Measurements from ENCODE around the gene HEATR3. TPM values are rescaled to one million over a fixed set of nuclear protein-coding genes. Genes with fewer than 3 reads are reported as not detected.

Gene HEATR3
- total RNA-seq, 5 donors from 2014 or later (not counting 1 experiment from before 2014, with no cell fraction given) = 17.0 to 28.4 (median 24.6) TPM

DNA sequence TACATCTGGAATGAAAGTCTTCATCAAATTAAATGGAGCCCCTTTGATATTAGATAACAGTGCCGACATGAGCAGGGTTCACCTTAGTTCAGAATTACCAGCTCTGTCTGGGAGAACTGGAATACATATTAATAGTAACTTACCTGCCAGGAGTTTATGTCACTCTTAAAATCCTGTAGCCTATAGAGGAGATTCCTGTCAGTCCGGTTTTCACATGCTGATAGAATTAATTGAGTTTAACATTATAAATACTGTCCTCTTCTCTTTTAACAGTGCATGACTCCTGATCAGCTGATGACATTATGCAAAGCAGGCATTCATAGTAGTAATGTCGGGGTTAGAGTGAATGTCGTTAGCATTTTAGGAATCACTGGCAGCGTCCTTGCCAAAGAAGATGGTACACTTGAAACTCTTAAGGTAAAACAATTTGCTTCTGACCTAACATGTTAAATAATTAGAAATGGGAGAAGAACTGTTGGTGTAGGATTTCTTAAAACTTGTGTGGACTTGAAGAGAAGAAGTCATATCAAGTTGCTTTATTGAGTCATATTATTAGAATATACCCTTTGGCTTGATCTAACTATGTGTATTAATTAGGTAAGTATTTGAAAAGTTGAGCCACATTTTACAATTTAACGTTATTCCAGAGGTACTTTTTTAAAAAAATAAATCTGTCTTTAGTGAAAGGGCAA, 34.3 kb downstream of the HEATR3 start:
- CTCF ChIA-PET = no interaction called here
- H3K4me3 ChIP-seq (ENCODE audit: control insufficient read depth in 1 of 2, extremely low read depth in 1 of 2, low read length in 1 of 2) = no peak overlapping the region
- no peaks in the 10 kb centered on the region for H3K27me3 Mint-ChIP-seq
- ATAC-seq (replicated peaks in 1 of 4) (no peak), DNase-seq (no peak)
- no peak overlapping the region for H3K27ac ChIP-seq (ENCODE audit: low read length)
- peaks cover 38% of the 10 kb centered on the region for H3K36me3 Mint-ChIP-seq
- H3K9me3 ChIP-seq = no peaks in the 10 kb centered on the region
- no peaks in the 10 kb centered on the region for H3K27me3 ChIP-seq (replicated peaks in 1 of 2; ENCODE audit: control insufficient read depth in 2 of 2, extremely low read depth in 1 of 2, insufficient read depth in 2 of 2, low read length in 1 of 2)
- POLR2A ChIA-PET = no interaction called here
- H3K27ac Mint-ChIP-seq = no peak overlapping the region
- H3K4me1 ChIP-seq (ENCODE audit: control insufficient read depth in 1 of 2, extremely low read depth in 1 of 2, insufficient read depth in 2 of 2, low read length in 2 of 2) = no peaks in the 10 kb centered on the region
- peaks cover 5 to 58% of the 10 kb centered on the region in 2 donors for H3K36me3 ChIP-seq (ENCODE audit: control insufficient read depth in 2 of 2, extremely low read depth in 1 of 2, insufficient read depth in 1 of 2, low read length in 1 of 2)
- WGBS (ENCODE audit: insufficient coverage) = 100% methylated on average over 2 of the region's 6 CpGs
- no peaks in the 10 kb centered on the region for H3K9me3 Mint-ChIP-seq
- H3K4me3 Mint-ChIP-seq = no peak overlapping the region
- H3K4me1 Mint-ChIP-seq = no peaks in the 10 kb centered on the region

DNA sequence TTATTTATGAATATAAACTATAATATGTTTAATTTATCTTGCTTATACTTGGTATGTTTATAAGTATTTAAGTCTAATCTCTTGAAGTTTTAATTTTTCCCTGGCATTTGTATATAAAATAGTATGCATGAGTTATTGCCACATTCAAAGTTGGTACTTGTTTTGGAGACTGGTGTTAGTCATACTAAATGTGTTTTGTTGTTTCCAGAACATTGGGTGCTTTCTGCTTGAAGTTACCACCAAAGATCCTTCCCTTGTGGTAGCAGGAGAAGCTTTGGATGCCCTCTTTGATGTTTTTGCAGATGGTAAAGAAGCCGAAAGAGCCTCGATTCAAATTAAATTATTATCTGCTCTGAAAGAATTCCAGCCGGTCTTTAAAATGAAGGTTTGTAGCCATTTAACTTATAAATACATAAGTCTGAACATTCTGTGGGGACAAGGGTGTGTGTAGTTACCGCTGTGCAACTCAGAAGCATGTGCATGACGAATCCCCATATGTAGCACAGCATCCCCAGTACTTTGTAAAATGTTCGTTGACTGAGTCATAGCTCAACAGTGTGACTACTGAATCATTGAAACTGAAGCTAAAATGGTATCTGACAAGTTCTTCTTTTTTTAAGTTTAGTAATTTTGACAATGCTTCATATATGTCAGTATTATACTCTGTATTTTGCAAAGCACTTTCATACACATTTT, 36.4 kb downstream of the HEATR3 start:
- ChIA-PET POLR2A (no interaction called here), CTCF (no interaction called here)
- Mint-ChIP-seq H3K36me3 (peaks cover 44% of the 10 kb centered on the region), H3K4me1 (no peaks in the 10 kb centered on the region), H3K27ac (no peak overlapping the region), H3K9me3 (no peaks in the 10 kb centered on the region), H3K27me3 (no peaks in the 10 kb centered on the region), H3K4me3 (no peak overlapping the region)
- Histone ChIP-seq H3K27me3 (replicated peaks in 1 of 2; ENCODE audit: control insufficient read depth in 2 of 2, extremely low read depth in 1 of 2, insufficient read depth in 2 of 2, low read length in 1 of 2) (no peaks in the 10 kb centered on the region), H3K27ac (ENCODE audit: low read length) (no peak overlapping the region), H3K36me3 (ENCODE audit: control insufficient read depth in 2 of 2, extremely low read depth in 1 of 2, insufficient read depth in 1 of 2, low read length in 1 of 2) (peaks cover 5 to 56% of the 10 kb centered on the region in 2 donors), H3K4me1 (ENCODE audit: control insufficient read depth in 1 of 2, extremely low read depth in 1 of 2, insufficient read depth in 2 of 2, low read length in 2 of 2) (no peaks in the 10 kb centered on the region), H3K4me3 (ENCODE audit: control insufficient read depth in 1 of 2, extremely low read depth in 1 of 2, low read length in 1 of 2) (no peak overlapping the region), H3K9me3 (no peaks in the 10 kb centered on the region)
- DNase-seq (no peak), ATAC-seq (replicated peaks in 1 of 4) (no peak)
- WGBS (ENCODE audit: insufficient coverage) = no CpG with 5 or more reads among the region's 6 CpGs

DNA sequence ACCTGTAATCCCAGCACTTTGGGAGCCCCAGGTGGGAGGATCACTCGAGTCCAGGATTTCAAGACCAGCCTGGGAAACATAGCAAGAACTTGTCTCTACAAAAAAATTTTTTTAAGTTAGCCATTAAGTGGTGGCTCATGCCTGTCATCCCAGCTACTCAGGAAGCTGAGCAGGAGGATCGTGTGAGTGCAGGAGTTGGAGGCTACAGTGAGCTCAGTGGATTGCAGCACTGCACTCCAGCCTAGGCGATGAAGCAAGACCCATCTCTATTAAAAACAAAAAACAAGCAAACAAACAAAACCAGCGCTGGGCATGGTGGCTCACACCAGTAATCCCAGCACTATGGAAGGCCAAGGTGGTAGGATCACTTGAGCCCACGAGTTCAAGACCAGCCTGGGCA, 38.0 kb downstream of the HEATR3 start:
- POLR2A ChIA-PET = interaction anchor here in 1 of 2 donors (0.6 kb wide), 2 partner anchors 12 to 48 kb away, joined by 3 to 7 read pairs; no protein-coding TSS in a partner anchor
- H3K27ac ChIP-seq (ENCODE audit: low read length) = no peak overlapping the region
- H3K4me1 Mint-ChIP-seq = no peaks in the 10 kb centered on the region
- no peaks in the 10 kb centered on the region for H3K9me3 ChIP-seq
- H3K4me3 ChIP-seq (ENCODE audit: control insufficient read depth in 1 of 2, extremely low read depth in 1 of 2, low read length in 1 of 2) = no peak overlapping the region
- no peaks in the 10 kb centered on the region for H3K4me1 ChIP-seq (ENCODE audit: control insufficient read depth in 1 of 2, extremely low read depth in 1 of 2, insufficient read depth in 2 of 2, low read length in 2 of 2)
- ATAC-seq (replicated peaks in 1 of 4) = no peak
- no peaks in the 10 kb centered on the region for H3K27me3 Mint-ChIP-seq
- no peaks in the 10 kb centered on the region for H3K27me3 ChIP-seq (replicated peaks in 1 of 2; ENCODE audit: control insufficient read depth in 2 of 2, extremely low read depth in 1 of 2, insufficient read depth in 2 of 2, low read length in 1 of 2)
- H3K9me3 Mint-ChIP-seq = no peaks in the 10 kb centered on the region
- DNase-seq = no peak
- CTCF ChIA-PET = no interaction called here
- peaks cover 47% of the 10 kb centered on the region for H3K36me3 Mint-ChIP-seq
- 100% methylated on average over 2 of the region's 5 CpGs for WGBS (ENCODE audit: insufficient coverage)
- no peak overlapping the region for H3K4me3 Mint-ChIP-seq
- peaks cover 5 to 56% of the 10 kb centered on the region in 2 donors for H3K36me3 ChIP-seq (ENCODE audit: control insufficient read depth in 2 of 2, extremely low read depth in 1 of 2, insufficient read depth in 1 of 2, low read length in 1 of 2)
- H3K27ac Mint-ChIP-seq = no peak overlapping the region

DNA sequence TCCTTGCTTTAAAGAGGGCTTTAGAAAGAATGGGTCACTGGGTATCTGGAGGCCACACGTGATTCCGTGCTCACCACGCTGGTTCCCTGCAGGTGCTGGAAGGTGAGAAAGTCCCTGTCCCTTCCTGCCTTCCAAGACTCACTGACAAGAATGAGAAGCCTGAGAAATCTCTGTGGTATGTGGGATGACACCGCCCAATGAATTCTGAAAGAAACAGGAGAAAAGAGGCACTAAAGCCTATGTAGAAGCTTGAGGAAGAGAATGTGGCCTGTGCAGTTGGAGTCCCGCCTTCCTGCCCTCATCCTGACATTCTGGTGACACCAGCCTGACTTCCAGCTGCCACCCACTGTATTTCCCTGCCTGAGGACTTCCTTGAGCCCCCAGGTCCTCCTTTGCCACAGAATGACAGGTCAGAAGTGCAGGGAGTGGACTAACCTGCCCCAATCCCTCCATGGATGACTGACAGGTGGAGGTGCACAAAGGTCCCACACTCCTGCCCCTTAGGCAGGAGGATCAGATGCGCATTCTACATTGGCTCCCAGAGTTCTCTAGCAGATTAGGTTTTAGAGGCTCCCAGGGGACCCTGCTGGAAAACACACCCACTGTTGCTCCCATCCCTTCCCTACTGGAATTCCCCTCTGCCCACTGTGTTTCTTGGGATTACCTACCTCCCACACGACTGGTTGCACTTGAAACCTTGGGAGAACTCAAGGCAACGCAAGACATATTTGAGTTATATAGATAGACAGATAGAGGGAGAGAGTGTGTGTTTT, 48.8 kb downstream of the HEATR3 start:
- H3K27me3 Mint-ChIP-seq = peaks cover 0 to 2% of the 10 kb centered on the region in 2 donors

GRCh38 chr16:50120711-50121110, 54.9 kb downstream of the HEATR3 start:
- CTCF ChIA-PET = interaction anchor here (0.6 to 1.1 kb wide), 2 partner anchors 90 to 121 kb away, joined by 3 read pairs; no protein-coding TSS in a partner anchor
- Histone ChIP-seq H3K4me3 (ENCODE audit: control insufficient read depth in 1 of 2, extremely low read depth in 1 of 2, low read length in 1 of 2) (no peak overlapping the region), H3K27me3 (replicated peaks in 1 of 2; ENCODE audit: control insufficient read depth in 2 of 2, extremely low read depth in 1 of 2, insufficient read depth in 2 of 2, low read length in 1 of 2) (no peaks in the 10 kb centered on the region), H3K27ac (ENCODE audit: low read length) (no peak overlapping the region), H3K9me3 (no peaks in the 10 kb centered on the region), H3K4me1 (ENCODE audit: control insufficient read depth in 1 of 2, extremely low read depth in 1 of 2, insufficient read depth in 2 of 2, low read length in 2 of 2) (peaks cover 8 to 11% of the 10 kb centered on the region in 2 experiments), H3K36me3 (ENCODE audit: control insufficient read depth in 2 of 2, extremely low read depth in 1 of 2, insufficient read depth in 1 of 2, low read length in 1 of 2) (no peaks in the 10 kb centered on the region)
- H3K36me3 Mint-ChIP-seq = no peaks in the 10 kb centered on the region
- H3K27ac Mint-ChIP-seq = peak overlapping the region in 1 of 2 donors; percentile 71
- H3K9me3 Mint-ChIP-seq = peaks cover 0 to 4% (median 0%) of the 10 kb centered on the region in 3 donors
- POLR2A ChIA-PET = interaction anchor here in 1 of 2 donors (0.5 to 1.0 kb wide), 2 partner anchors 12 to 46 kb away, joined by 4 to 7 read pairs; no protein-coding TSS in a partner anchor
- H3K27me3 Mint-ChIP-seq = peaks cover 0 to 2% of the 10 kb centered on the region in 2 donors
- DNase-seq = no peak
- no peak for ATAC-seq (replicated peaks in 1 of 4)
- no peak overlapping the region for H3K4me3 Mint-ChIP-seq
- peaks cover 13 to 22% (median 14%) of the 10 kb centered on the region in 3 donors for H3K4me1 Mint-ChIP-seq

More for the DNA sequence above, 48.8 kb downstream of the HEATR3 start:
- H3K36me3 ChIP-seq (ENCODE audit: control insufficient read depth in 2 of 2, extremely low read depth in 1 of 2, insufficient read depth in 1 of 2, low read length in 1 of 2) = no peaks in the 10 kb centered on the region
- H3K4me3 Mint-ChIP-seq = no peak overlapping the region
- no peak overlapping the region for H3K27ac Mint-ChIP-seq
- H3K4me1 ChIP-seq (ENCODE audit: control insufficient read depth in 1 of 2, extremely low read depth in 1 of 2, insufficient read depth in 2 of 2, low read length in 2 of 2) = no peaks in the 10 kb centered on the region
- ChIA-PET POLR2A (no interaction called here), CTCF (no interaction called here)
- WGBS (ENCODE audit: insufficient coverage) = 90% methylated on average over 3 of the region's 8 CpGs
- no peak overlapping the region for H3K27ac ChIP-seq (ENCODE audit: low read length)
- H3K27me3 ChIP-seq (replicated peaks in 1 of 2; ENCODE audit: control insufficient read depth in 2 of 2, extremely low read depth in 1 of 2, insufficient read depth in 2 of 2, low read length in 1 of 2) = peaks cover 0 to 6% of the 10 kb centered on the region in 2 experiments
- no peaks in the 10 kb centered on the region for H3K36me3 Mint-ChIP-seq
- no peaks in the 10 kb centered on the region for H3K9me3 ChIP-seq
- H3K4me1 Mint-ChIP-seq = peaks cover 0 to 9% (median 0%) of the 10 kb centered on the region in 3 donors
- H3K9me3 Mint-ChIP-seq = no peaks in the 10 kb centered on the region
- H3K4me3 ChIP-seq (ENCODE audit: control insufficient read depth in 1 of 2, extremely low read depth in 1 of 2, low read length in 1 of 2) = no peak overlapping the region
- ATAC-seq (replicated peaks in 1 of 4) = no peak
- no peak for DNase-seq

- peaks cover 8 to 11% of the 10 kb centered on the region in 2 experiments for H3K4me1 ChIP-seq (ENCODE audit: control insufficient read depth in 1 of 2, extremely low read depth in 1 of 2, insufficient read depth in 2 of 2, low read length in 2 of 2)
- DNase-seq = no peak
- H3K36me3 Mint-ChIP-seq = no peaks in the 10 kb centered on the region
- H3K27ac Mint-ChIP-seq = peak overlapping the region; percentile 28 to 71
- no peaks in the 10 kb centered on the region for H3K9me3 ChIP-seq
- POLR2A ChIA-PET = interaction anchor here (0.5 to 1.0 kb wide), 3 partner anchors 13 to 45 kb away, joined by 4 to 7 read pairs (median 5); no protein-coding TSS in a partner anchor
- peaks cover 0 to 4% (median 0%) of the 10 kb centered on the region in 3 donors for H3K9me3 Mint-ChIP-seq
- no peak overlapping the region for H3K4me3 ChIP-seq (ENCODE audit: control insufficient read depth in 1 of 2, extremely low read depth in 1 of 2, low read length in 1 of 2)
- peaks cover 13 to 22% (median 14%) of the 10 kb centered on the region in 3 donors for H3K4me1 Mint-ChIP-seq
- H3K4me3 Mint-ChIP-seq = peak overlapping the region in 1 of 3 donors; percentile 12
- H3K27me3 Mint-ChIP-seq = peaks cover 0 to 2% of the 10 kb centered on the region in 2 donors
- CTCF ChIA-PET = interaction anchor here (0.6 to 1.4 kb wide), 5 partner anchors 89 to 233 kb away, joined by 3 to 4 read pairs (median 3); no protein-coding TSS in a partner anchor
- ATAC-seq (replicated peaks in 1 of 4) = no peak
- no peaks in the 10 kb centered on the region for H3K36me3 ChIP-seq (ENCODE audit: control insufficient read depth in 2 of 2, extremely low read depth in 1 of 2, insufficient read depth in 1 of 2, low read length in 1 of 2)
- WGBS (ENCODE audit: insufficient coverage) = 41% methylated on average over 4 of the region's 4 CpGs
- H3K27ac ChIP-seq (ENCODE audit: low read length) = no peak overlapping the region
- no peaks in the 10 kb centered on the region for H3K27me3 ChIP-seq (replicated peaks in 1 of 2; ENCODE audit: control insufficient read depth in 2 of 2, extremely low read depth in 1 of 2, insufficient read depth in 2 of 2, low read length in 1 of 2)
Measured at GRCh38 chr16:50121278-50121677, 55.5 kb downstream of the HEATR3 start.

All from T-cell (primary cell).